Measurements from ENCODE around the gene FAF2.

The FAF2 gene

DNA sequence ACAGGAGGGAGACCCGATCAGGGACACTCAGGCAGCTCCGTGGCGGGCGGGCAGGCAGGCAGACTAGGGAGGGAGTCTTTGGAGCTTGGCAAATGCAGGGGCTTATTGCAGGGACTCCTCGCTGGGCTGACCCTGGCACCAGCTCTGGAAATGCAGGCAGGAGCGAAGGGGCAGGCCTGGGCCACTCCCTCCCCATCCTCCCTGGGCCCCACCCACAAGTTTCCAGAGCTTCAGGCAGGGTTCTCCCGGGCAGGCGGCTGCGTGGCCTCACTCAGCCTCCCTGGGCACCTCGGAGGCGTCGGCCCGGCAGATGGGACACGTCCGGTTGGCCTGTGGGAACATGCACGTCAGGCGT lies 80.6 kb downstream of the FAF2 start:
- H3K27me3 ChIP-seq (ENCODE audit: control insufficient read depth in 1 of 2, insufficient read depth in 2 of 2, low read length in 2 of 2) = no peaks in the 10 kb centered on the region
- H3K4me3 ChIP-seq (ENCODE audit: low read depth in 1 of 2, low read length in 2 of 2) = no peak overlapping the region
- H3K9ac ChIP-seq (ENCODE audit: low read depth in 1 of 2, low read length in 2 of 2) = no peak overlapping the region
- no peaks in the 10 kb centered on the region for H3K9me3 ChIP-seq (ENCODE audit: control insufficient read depth in 1 of 2, low read length in 2 of 2)
- no peak overlapping the region for H3K27ac ChIP-seq (ENCODE audit: low read depth, low read length)
- H3K36me3 ChIP-seq (ENCODE audit: control insufficient read depth in 1 of 2, insufficient read depth in 2 of 2, low read length in 2 of 2) = peaks cover 24 to 43% of the 10 kb centered on the region in 2 donors
- peaks cover 15 to 29% of the 10 kb centered on the region in 2 donors for H3K4me1 ChIP-seq (ENCODE audit: control insufficient read depth in 1 of 2, insufficient read depth in 2 of 2, low read length in 2 of 2)

GRCh38 chr5:176529116-176529740 lies 81.0 kb downstream of the FAF2 start:
- no peak overlapping the region for H3K4me3 ChIP-seq (ENCODE audit: low read depth in 1 of 2, low read length in 2 of 2)
- H3K9me3 ChIP-seq (ENCODE audit: control insufficient read depth in 1 of 2, low read length in 2 of 2) = no peaks in the 10 kb centered on the region
- peaks cover 24 to 43% of the 10 kb centered on the region in 2 donors for H3K36me3 ChIP-seq (ENCODE audit: control insufficient read depth in 1 of 2, insufficient read depth in 2 of 2, low read length in 2 of 2)
- no peak overlapping the region for H3K9ac ChIP-seq (ENCODE audit: low read depth in 1 of 2, low read length in 2 of 2)
- no peak overlapping the region for H3K27ac ChIP-seq (ENCODE audit: low read depth, low read length)
- no peaks in the 10 kb centered on the region for H3K27me3 ChIP-seq (ENCODE audit: control insufficient read depth in 1 of 2, insufficient read depth in 2 of 2, low read length in 2 of 2)
- peaks cover 19 to 34% of the 10 kb centered on the region in 2 donors for H3K4me1 ChIP-seq (ENCODE audit: control insufficient read depth in 1 of 2, insufficient read depth in 2 of 2, low read length in 2 of 2)

DNA sequence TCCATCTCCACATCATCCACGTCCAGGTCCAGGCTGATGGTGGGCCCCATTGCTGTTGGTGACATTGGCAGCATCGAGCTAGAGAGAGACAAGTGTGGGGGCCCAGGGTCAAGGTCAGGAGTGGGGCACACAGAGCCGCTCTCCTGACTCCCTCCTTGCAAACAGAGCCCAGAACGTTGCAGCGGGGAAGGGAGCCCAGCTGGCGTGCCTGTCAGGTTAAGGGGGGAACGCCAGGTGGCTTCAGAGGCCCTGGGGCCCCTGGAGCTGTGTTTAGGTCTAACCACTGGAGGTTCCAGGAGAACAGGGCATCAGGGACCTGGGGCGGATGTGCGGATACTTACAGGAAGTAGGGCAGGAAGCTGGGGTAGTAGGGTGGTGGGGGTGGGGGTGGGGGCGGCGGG lies 81.6 kb downstream of the FAF2 start:
- Histone ChIP-seq H3K36me3 (ENCODE audit: control insufficient read depth in 1 of 2, insufficient read depth in 2 of 2, low read length in 2 of 2) (peaks cover 24 to 43% of the 10 kb centered on the region in 2 donors), H3K9ac (ENCODE audit: low read depth in 1 of 2, low read length in 2 of 2) (no peak overlapping the region), H3K4me1 (ENCODE audit: control insufficient read depth in 1 of 2, insufficient read depth in 2 of 2, low read length in 2 of 2) (peaks cover 25 to 39% of the 10 kb centered on the region in 2 donors), H3K4me3 (ENCODE audit: low read depth in 1 of 2, low read length in 2 of 2) (no peak overlapping the region), H3K27me3 (ENCODE audit: control insufficient read depth in 1 of 2, insufficient read depth in 2 of 2, low read length in 2 of 2) (no peaks in the 10 kb centered on the region), H3K9me3 (ENCODE audit: control insufficient read depth in 1 of 2, low read length in 2 of 2) (no peaks in the 10 kb centered on the region), H3K27ac (ENCODE audit: low read depth, low read length) (no peak overlapping the region)

GRCh38 chr5:176530393-176530982 lies 82.3 kb downstream of the FAF2 start:
- Histone ChIP-seq H3K4me1 (ENCODE audit: control insufficient read depth in 1 of 2, insufficient read depth in 2 of 2, low read length in 2 of 2) (peaks cover 31 to 46% of the 10 kb centered on the region in 2 donors), H3K4me3 (ENCODE audit: low read depth in 1 of 2, low read length in 2 of 2) (no peak overlapping the region), H3K27ac (ENCODE audit: low read depth, low read length) (no peak overlapping the region)

GRCh38 chr5:176530983-176531901 lies 83.1 kb downstream of the FAF2 start:
- H3K27me3 ChIP-seq (ENCODE audit: control insufficient read depth in 1 of 2, insufficient read depth in 2 of 2, low read length in 2 of 2) = no peaks in the 10 kb centered on the region
- H3K4me1 ChIP-seq (ENCODE audit: control insufficient read depth in 1 of 2, insufficient read depth in 2 of 2, low read length in 2 of 2) = peaks cover 31 to 54% of the 10 kb centered on the region in 2 donors
- H3K9ac ChIP-seq (ENCODE audit: low read depth in 1 of 2, low read length in 2 of 2) = no peak overlapping the region
- H3K4me3 ChIP-seq (ENCODE audit: low read depth in 1 of 2, low read length in 2 of 2) = no peak overlapping the region
- peaks cover 24 to 43% of the 10 kb centered on the region in 2 donors for H3K36me3 ChIP-seq (ENCODE audit: control insufficient read depth in 1 of 2, insufficient read depth in 2 of 2, low read length in 2 of 2)
- H3K27ac ChIP-seq (ENCODE audit: low read depth, low read length) = no peak overlapping the region
- no peaks in the 10 kb centered on the region for H3K9me3 ChIP-seq (ENCODE audit: control insufficient read depth in 1 of 2, low read length in 2 of 2)

More at GRCh38 chr5:176530393-176530982, 82.3 kb downstream of the FAF2 start:
- H3K27me3 ChIP-seq (ENCODE audit: control insufficient read depth in 1 of 2, insufficient read depth in 2 of 2, low read length in 2 of 2) = no peaks in the 10 kb centered on the region
- peaks cover 24 to 43% of the 10 kb centered on the region in 2 donors for H3K36me3 ChIP-seq (ENCODE audit: control insufficient read depth in 1 of 2, insufficient read depth in 2 of 2, low read length in 2 of 2)
- H3K9me3 ChIP-seq (ENCODE audit: control insufficient read depth in 1 of 2, low read length in 2 of 2) = no peaks in the 10 kb centered on the region
- no peak overlapping the region for H3K9ac ChIP-seq (ENCODE audit: low read depth in 1 of 2, low read length in 2 of 2)

DNA sequence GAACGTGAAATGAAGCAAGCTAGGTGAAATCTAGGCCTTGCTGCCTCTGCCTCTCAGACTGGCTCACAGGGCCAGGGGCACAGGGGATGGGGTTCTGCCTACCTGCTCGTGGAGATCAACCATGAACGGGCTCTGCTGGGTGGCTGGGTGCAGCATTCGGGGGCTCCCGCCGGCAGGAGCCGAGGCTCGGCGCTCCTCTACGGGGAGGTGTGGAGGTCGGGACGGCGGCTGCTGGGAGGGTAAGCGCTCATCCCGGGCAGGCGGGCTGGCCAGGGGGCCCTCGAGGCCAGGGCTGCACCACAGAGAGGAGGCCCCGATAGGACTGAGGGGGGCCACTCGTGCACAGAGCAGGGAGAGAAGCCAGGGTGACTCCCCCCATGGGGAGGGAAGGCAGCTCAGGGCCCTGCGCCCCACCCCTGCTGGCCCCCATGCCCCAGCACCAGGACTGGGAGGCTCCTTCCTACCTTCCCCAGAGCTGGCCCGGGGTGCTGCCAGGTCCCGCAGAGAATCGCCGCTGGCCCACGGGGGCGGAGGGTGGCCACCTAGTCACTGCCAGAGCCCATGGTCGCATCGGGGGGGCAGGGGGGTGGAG lies 83.8 kb downstream of the FAF2 start:
- Histone ChIP-seq H3K9me3 (ENCODE audit: control insufficient read depth in 1 of 2, low read length in 2 of 2) (no peaks in the 10 kb centered on the region), H3K36me3 (ENCODE audit: control insufficient read depth in 1 of 2, insufficient read depth in 2 of 2, low read length in 2 of 2) (peaks cover 24 to 43% of the 10 kb centered on the region in 2 donors), H3K9ac (ENCODE audit: low read depth in 1 of 2, low read length in 2 of 2) (no peak overlapping the region), H3K27ac (ENCODE audit: low read depth, low read length) (no peak overlapping the region), H3K4me1 (ENCODE audit: control insufficient read depth in 1 of 2, insufficient read depth in 2 of 2, low read length in 2 of 2) (peaks cover 31 to 54% of the 10 kb centered on the region in 2 donors), H3K4me3 (ENCODE audit: low read depth in 1 of 2, low read length in 2 of 2) (no peak overlapping the region), H3K27me3 (ENCODE audit: control insufficient read depth in 1 of 2, insufficient read depth in 2 of 2, low read length in 2 of 2) (no peaks in the 10 kb centered on the region)

- Histone ChIP-seq H3K27me3 (ENCODE audit: control insufficient read depth in 1 of 2, insufficient read depth in 2 of 2, low read length in 2 of 2) (no peaks in the 10 kb centered on the region), H3K9ac (ENCODE audit: low read depth in 1 of 2, low read length in 2 of 2) (peak overlapping the region; percentile 91 to 93), H3K9me3 (ENCODE audit: control insufficient read depth in 1 of 2, low read length in 2 of 2) (no peaks in the 10 kb centered on the region), H3K36me3 (ENCODE audit: control insufficient read depth in 1 of 2, insufficient read depth in 2 of 2, low read length in 2 of 2) (peaks cover 24 to 36% of the 10 kb centered on the region in 2 donors), H3K27ac (ENCODE audit: low read depth, low read length) (no peak overlapping the region), H3K4me3 (ENCODE audit: low read depth in 1 of 2, low read length in 2 of 2) (peak overlapping the region; percentile 95 to 97), H3K4me1 (ENCODE audit: control insufficient read depth in 1 of 2, insufficient read depth in 2 of 2, low read length in 2 of 2) (peaks cover 31 to 54% of the 10 kb centered on the region in 2 donors)
Observed at GRCh38 chr5:176532795-176533194, 84.6 kb downstream of the FAF2 start.

- Histone ChIP-seq H3K36me3 (ENCODE audit: control insufficient read depth in 1 of 2, insufficient read depth in 2 of 2, low read length in 2 of 2) (peaks cover 19 to 31% of the 10 kb centered on the region in 2 donors), H3K4me1 (ENCODE audit: control insufficient read depth in 1 of 2, insufficient read depth in 2 of 2, low read length in 2 of 2) (peaks cover 35 to 59% of the 10 kb centered on the region in 2 donors), H3K27me3 (ENCODE audit: control insufficient read depth in 1 of 2, insufficient read depth in 2 of 2, low read length in 2 of 2) (no peaks in the 10 kb centered on the region), H3K9me3 (ENCODE audit: control insufficient read depth in 1 of 2, low read length in 2 of 2) (no peaks in the 10 kb centered on the region), H3K27ac (ENCODE audit: low read depth, low read length) (peak overlapping the region; percentile 95), H3K4me3 (ENCODE audit: low read depth in 1 of 2, low read length in 2 of 2) (peak overlapping the region; percentile 95 to 97), H3K9ac (ENCODE audit: low read depth in 1 of 2, low read length in 2 of 2) (peak overlapping the region; percentile 91 to 93)
Observed at GRCh38 chr5:176533390-176533789, 85.2 kb downstream of the FAF2 start.

GRCh38 chr5:176533894-176534611 lies 85.9 kb downstream of the FAF2 start:
- H3K4me3 ChIP-seq (ENCODE audit: low read depth in 1 of 2, low read length in 2 of 2) = peak overlapping the region; percentile 95 to 97
- no peaks in the 10 kb centered on the region for H3K27me3 ChIP-seq (ENCODE audit: control insufficient read depth in 1 of 2, insufficient read depth in 2 of 2, low read length in 2 of 2)
- H3K36me3 ChIP-seq (ENCODE audit: control insufficient read depth in 1 of 2, insufficient read depth in 2 of 2, low read length in 2 of 2) = peaks cover 18 to 24% of the 10 kb centered on the region in 2 donors
- no peaks in the 10 kb centered on the region for H3K9me3 ChIP-seq (ENCODE audit: control insufficient read depth in 1 of 2, low read length in 2 of 2)
- H3K9ac ChIP-seq (ENCODE audit: low read depth in 1 of 2, low read length in 2 of 2) = peak overlapping the region; percentile 91 to 93
- H3K27ac ChIP-seq (ENCODE audit: low read depth, low read length) = peak overlapping the region; percentile 95
- peaks cover 42 to 60% of the 10 kb centered on the region in 2 donors for H3K4me1 ChIP-seq (ENCODE audit: control insufficient read depth in 1 of 2, insufficient read depth in 2 of 2, low read length in 2 of 2)

Measured in duodenal mucosa (tissue), 2 donors.